OCI-M1 (cell line): ENCODE results near the gene TMEM181.
"Not testable (repeated sequence)": the region's sequence is repeated elsewhere in the genome, so short reads cannot be mapped to it uniquely, and the experiment has no call there.

ENCODE experiments used
- DNase-seq: peaks from one replicate; lab custom pipeline; 2025; lab: John Stamatoyannopoulos, UW

The TMEM181 gene

GRCh38 chr6:158663625-158664165 is 103.8 kb downstream of the TMEM181 start:
- no peak for DNase-seq

GRCh38 chr6:158665332-158665731 is 105.4 kb downstream of the TMEM181 start:
- DNase-seq = no peak

- peak; percentile 75 for DNase-seq
Measured at GRCh38 chr6:158666628-158667359, 106.9 kb downstream of the TMEM181 start.

- no peak for DNase-seq
Measured at GRCh38 chr6:158667360-158667981, 107.6 kb downstream of the TMEM181 start.

GRCh38 chr6:158668707-158669103 is 108.8 kb downstream of the TMEM181 start:
- no peak for DNase-seq

GRCh38 chr6:158669145-158670035 is 109.5 kb downstream of the TMEM181 start:
- no peak for DNase-seq

- not testable (repeated sequence) for DNase-seq
Measured at GRCh38 chr6:158672119-158672518, 112.2 kb downstream of the TMEM181 start.

GRCh38 chr6:158672726-158673125 is 112.8 kb downstream of the TMEM181 start:
- no peak for DNase-seq

- DNase-seq = no peak
Measured at GRCh38 chr6:158674342-158675131, 114.6 kb downstream of the TMEM181 start.

GRCh38 chr6:158677094-158677493 is 117.2 kb downstream of the TMEM181 start:
- not testable (repeated sequence) for DNase-seq

- no peak for DNase-seq
Measured at GRCh38 chr6:158677906-158678578, 118.2 kb downstream of the TMEM181 start.

- no peak for DNase-seq
Measured at GRCh38 chr6:158680015-158680414, 120.1 kb downstream of the TMEM181 start.

GRCh38 chr6:158680481-158680880 is 120.6 kb downstream of the TMEM181 start:
- no peak for DNase-seq

- no peak for DNase-seq
Measured at GRCh38 chr6:158684311-158684710, 124.4 kb downstream of the TMEM181 start.

GRCh38 chr6:158684745-158685324 is 124.9 kb downstream of the TMEM181 start:
- no peak for DNase-seq
